Embryonic facial prominence (tissue), 1 donor: ENCODE data around the gene AP3S2.
"Not testable (repeated sequence)": the region's sequence is repeated elsewhere in the genome, so short reads cannot be mapped to it uniquely, and the experiment has no call there.

Experiments
- DNase-seq: peaks from one replicate; pipeline ENCODE4 v3.0.0-alpha.2; 2016; ENCODE audit errors: extremely low spot score

Gene AP3S2

DNA sequence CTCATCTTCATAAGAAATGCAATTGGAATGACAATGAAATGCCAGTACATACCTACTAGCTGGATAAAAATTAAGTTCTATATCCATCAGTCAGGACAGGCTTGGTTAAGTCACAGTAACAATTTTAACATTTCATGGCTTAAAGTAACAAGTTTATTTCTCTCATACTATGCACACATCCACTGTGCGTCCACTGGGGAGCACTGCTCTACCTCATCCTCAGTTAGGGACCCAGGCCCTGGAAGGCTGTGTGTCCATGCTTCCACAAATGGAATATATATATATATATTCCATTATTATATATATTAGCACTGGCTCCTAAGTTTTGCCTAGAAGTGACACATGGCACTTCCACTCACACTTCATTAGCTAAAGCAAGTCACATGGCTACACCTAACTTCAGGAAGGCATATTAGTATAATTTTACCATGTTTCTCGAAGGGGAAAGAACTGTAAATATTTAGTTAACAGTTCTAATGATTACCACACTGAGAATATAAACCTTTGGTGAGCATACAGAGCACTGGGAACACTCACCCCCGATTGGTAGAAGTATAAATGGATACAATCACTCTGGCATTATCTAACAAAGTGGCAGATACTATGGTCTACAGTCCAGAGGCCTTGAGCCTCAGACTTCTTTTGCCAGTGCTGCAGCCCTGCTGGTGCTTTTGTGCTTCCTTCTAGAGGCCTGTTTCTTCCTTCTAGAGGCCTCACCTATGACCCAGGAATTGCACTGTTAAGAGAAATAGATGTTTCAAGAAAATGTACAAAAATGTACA is 28.6 kb downstream of the AP3S2 start:
- no peak for DNase-seq

DNA sequence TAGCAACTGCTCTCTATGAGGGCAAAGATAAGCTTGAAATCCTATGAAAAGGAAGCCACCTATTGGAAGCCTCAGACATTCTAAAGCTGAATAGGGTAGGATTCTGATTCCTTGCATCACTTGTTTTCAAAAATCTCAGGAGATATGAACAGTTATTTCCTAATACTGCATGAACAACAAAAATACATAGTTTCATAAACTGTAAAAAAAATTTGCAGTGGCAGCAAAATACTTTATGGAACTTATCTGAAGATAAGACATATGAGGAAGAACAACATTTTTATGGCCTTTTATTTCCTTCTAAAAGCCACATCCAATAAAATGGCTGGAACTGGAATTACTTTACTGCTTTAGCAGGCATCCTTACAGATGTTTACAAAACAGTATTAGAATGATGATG is 29.9 kb downstream of the AP3S2 start:
- DNase-seq: no peak

DNA sequence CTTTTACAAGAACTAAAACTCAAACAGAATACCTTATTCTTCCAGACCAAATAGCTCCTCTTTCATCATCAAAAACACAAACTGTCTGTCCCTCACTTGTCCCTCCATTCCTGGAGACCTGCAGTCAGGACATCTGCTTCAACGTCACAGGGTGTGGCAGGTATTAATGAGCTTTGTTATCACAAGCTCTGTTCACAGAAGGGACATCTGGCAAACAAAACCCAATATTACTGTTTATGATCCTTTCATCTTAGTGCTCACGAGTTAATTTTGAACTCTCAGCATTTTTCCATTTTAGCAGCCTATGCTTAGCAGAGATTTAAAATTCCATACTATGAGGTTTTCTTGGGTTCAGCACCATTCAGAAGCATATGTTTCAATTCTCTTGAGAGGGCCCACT is 32.9 kb downstream of the AP3S2 start:
- DNase-seq: no peak

DNA sequence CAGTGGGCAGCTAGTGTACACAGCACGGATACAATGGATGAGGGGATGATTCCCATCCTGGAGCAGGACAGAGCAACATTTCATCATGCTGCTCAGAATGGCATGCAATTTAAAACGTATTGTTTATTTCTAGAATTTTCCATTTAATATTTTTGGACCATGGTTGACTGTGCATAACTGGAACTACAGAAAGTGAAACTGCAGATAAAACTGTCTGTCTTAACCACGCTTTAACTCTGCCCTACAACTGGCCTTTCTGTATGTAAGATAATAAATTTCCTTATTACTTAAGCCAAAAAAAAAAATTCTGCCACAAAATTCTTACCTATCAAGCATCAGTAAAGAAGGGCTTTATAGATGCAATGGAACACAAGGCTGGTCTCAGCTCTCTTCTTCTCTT is 33.4 kb downstream of the AP3S2 start:
- DNase-seq: no peak

DNA sequence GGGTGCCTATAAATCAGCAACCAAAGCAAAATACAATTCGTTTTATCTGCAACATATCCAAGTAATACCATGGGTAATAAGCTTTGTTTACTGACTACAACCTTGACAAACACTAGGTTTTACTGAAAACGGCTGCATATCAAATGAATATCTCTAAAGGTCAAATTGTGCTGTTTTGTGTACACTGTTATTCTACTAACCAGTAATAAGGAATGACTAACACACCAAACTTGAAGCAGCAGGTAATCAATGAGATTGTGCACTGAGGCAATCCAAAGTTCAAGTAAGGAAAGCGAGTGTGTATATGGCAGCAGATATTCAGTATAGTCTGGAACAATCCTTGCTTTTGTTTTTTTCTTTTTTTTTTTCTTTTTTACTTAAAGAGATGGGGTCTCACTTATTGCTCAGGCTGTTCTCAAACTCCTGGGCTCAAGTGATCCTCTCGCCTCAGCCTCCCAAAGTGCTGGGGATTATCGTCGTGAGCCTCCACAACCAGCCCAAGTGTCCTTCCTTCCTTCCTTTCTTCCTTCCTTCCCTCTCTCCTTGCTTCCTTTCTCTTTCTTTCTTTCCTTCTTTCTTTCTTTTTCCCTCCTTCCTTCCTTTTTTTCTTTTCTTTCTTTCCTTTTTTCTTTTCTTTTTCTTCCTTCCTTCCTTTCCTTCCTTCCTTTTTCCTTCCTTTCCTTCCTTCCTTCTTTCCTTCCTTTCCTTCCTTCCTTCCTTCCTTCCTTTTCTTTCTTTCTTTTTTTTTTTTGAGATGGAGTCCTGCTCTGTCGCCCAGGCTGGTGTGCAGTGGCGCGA is 34.9 kb downstream of the AP3S2 start:
- no peak for DNase-seq

DNA sequence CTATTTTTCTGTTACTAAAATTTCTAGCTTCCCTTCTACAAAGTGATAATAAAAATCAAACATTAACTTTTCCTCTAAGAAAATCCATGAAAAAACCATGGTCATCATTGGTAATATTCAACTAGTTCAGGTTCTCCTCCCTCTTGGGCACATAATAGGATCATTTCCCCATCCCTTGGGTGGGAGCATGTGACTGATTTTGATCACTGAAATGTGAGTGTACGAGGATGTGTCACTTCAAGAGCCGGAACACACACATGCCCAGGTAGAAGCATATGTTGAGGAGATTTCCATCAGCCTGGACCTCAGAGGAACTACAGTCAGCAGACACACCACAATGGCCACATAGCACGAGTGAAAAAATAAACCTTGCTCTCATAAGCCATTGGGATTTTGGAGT is 36.1 kb downstream of the AP3S2 start:
- DNase-seq: no peak

DNA sequence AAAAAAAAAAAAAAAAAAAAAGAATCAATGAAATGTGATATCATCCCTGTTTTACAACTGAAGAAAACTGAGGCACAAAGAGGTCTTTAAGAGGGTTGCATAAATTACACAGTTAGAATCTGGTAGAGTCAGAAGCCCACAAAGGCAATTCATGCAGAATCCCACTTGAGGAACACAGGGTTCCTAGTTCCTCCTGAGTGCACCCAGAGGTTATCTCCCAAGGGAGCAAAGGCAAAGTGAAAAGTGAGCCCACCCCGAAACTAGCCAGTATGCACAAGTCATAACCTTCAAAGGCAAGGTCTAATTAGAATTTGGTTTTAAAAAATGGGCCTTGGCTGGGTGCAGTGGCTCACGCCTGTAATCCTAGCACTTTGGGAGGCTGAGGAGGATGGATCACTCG is 37.8 kb downstream of the AP3S2 start:
- DNase-seq: no peak

DNA sequence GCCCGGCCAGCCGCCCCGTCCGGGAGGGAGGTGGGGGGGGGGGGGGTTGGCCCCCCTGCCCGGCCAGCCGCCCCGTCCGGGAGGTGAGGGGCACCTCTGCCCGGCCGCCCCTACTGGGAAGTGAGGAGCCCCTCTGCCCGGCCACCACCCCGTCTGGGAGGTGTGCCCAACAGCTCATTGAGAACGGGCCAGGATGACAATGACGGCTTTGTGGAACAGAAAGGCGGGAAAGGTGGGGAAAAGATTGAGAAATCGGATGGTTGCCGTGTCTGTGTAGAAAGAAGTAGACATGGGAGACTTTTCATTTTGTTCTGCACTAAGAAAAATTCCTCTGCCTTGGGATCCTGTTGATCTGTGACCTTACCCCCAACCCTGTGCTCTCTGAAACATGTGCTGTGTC is 38.9 kb downstream of the AP3S2 start:
- DNase-seq: not testable (repeated sequence)

DNA sequence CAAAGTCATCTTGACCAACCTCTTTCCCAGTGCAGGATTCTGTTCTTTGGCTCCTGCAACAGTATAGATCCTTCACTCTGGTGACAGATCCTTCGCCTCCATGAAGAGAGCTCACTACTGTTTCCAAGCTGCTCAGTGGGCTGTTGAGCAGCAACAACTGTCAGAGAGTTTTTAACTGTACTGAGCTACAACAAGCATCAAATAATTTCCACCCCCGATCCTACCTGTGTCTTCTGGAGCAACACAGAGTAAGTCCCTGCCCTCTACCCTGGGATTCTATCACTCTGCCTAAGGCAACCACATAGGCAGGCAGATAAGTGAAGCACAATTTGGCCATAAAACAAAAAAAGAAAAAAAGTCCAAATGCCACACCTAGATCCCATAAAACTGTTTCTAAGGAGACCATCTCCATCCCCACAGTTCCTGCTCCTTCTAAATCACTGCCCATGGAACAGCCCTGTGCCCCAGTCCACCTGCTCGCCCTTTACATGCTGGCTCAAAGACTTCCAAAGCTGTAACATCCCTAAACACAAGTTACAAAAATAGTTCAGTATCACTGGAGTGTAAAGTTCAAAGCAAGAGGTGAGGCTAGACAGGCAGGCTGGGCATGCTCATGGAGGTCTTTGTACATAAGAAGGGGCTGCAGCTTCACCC is 41.3 kb downstream of the AP3S2 start:
- DNase-seq: no peak

DNA sequence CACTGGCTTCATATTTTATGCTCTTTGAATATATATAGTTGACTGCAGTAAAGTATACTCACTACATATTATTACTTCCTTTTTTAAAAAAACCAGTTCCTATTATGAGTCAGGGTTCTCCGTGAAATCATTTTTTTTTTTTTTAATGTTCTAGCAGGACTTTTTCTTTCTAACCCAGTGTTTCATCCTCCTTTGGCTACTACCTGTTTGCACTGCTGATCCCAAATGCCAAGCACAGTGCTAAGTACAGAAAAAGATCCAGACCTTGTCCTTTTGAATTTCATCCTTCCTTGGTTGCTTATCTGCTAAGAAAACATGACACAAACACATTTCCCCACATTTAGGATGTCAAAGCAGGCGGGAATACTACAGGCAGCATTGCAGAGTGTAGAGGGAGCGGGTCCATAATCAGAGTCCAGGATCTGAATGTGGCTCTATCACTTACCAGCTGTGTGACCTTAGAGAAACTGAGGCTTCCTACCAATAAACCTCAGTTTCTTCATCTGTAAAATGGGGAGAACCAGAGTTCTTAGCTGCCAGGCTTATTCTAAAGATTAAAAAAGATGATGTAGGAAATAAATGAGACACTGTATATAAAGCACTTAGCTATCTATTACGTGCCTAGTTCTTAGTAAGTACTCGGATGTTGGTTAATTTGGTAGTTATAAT is 42.0 kb downstream of the AP3S2 start:
- DNase-seq: no peak

DNA sequence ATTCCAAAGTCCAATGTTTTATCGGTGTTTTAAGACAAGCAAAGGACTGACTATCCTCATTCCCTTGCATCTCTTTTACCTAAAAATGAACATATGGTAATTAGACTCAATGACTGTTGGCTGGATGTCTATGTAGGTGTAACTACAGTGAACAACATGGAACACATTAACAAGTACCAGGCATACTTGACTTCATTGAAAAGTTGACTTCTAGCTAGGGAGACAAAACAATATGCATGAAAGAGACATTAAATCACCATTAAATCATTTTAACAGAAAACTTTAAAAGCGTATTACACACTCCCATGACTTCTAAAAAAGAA is 44.9 kb downstream of the AP3S2 start:
- no peak for DNase-seq

DNA sequence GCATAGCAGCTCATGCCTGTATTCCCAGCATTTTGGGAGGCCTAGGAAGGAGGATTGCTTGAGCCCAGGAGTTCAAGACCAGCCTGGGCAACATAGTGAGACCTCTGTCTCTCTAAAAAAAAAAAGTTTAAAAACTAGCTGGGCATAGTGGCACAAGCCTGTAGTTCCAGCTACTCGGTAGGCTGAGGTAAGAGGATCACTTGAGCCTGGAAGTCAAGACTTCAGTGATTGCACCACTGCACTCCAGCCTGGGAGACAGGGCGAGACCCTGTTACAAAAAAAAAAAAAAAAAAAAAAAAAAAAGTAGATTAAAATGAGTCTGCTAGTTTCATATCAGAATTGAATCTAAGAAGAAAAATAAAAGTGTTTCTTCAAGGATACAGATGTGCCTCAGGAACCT is 46.7 kb downstream of the AP3S2 start:
- DNase-seq: no peak

DNA sequence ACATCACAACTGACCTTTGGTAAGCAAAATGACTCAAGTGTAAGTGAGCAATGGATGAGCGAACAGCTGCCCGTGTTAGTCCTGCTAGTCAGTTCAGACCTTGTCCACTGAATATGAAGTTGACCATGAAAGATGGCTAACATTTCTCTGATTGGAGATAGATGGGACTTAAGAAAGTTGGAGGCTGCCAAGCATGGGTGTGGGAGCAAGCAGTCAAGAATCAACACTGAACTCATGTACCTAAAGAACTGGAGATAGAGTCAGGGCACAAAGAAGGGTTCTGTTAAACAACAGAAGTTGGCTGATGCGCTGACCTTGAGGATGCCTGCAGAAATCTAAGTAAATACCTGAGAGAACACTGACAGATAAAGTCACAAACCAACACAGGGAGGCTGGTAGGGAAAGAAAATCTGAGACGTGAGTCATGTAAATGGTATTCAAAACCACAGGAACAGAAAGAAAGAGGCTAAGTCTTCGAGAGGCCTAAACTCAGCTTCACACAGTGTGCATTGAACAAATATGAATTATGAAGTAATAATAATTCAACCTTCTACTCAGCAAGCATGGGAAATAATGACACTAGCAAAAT is 48.4 kb downstream of the AP3S2 start:
- DNase-seq: no peak

DNA sequence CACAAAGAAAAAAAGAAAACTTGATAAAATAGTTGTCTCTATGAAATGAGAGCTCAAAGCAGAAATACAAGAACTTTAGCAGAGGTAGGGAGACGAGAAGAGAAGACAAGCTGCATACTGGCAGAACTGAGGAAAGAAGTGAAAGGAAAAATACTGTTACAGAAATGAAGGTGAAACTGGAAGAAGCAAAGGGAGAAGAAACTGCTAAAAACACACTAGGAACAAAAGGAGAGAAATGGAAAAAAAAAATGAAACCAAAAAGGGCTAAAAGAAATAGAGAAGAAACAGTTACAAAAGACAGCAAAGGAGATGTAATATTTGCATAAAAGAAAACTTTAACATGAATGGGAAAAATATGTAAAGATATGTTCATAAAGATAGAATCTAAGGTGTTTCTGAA is 51.8 kb downstream of the AP3S2 start:
- no peak for DNase-seq

DNA sequence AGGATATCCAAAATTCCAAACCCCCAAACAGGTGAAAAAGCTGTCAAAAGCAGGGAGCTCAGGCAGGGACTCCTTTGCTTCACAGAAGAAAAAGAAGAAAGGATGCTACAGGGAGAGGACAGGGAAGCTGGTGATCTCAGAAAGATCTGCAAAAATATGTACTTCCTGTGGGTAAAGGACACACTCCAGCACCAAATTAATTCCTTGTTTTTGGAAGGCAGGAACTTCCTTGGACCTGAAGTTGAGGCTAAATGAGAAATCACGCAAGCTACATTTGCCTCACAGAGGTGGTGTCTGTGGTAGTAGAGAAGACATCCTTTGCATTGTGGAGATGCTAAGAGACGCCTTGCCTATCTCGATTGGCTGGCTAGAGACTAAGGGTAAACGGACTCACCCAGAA is 52.5 kb downstream of the AP3S2 start:
- no peak for DNase-seq

DNA sequence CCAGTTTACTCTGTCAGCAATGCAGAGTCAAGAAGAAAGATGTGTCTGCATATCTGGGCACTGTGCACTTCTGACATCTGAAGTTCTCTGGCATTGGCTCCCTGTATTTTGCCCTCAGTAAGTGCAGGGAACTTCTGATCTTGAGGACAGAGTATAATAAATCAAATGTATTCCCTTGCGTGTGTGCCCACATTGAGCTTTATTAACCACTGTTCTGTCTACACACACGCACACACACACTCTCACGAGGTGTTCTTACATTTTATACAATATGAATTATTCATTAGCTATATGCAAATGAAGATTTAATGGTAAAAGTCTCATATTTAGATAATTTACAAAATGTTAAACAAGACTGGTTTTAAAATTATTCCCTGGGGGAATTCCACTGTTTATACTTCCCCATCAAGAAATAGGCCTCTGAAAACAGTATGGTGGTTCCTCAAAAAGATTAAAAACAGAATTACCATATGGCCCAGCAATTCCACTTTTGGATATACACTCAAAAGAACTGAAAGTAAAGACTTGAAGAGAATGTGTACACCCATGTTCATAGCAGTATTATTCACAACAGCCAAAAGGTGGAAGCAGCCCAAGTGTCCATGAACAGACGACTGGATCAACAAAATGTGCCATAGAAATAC is 54.5 kb downstream of the AP3S2 start:
- DNase-seq: no peak

DNA sequence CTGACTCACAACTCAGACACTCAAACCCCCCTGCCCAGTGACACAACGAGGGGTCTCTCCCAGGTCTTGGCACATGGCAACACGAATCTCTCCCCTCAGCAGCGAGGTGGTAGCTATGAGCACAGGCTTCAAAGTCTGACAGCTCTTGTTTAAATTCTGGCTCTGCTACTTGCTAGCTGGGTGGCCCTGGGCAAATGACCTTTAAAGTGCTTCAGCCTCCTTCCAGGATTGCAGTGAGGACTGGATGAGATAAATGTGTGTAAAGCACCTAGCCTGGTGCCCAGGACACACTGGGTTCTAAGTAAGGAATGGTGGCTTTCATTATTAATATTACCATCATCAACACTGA is 56.0 kb downstream of the AP3S2 start:
- DNase-seq: no peak

DNA sequence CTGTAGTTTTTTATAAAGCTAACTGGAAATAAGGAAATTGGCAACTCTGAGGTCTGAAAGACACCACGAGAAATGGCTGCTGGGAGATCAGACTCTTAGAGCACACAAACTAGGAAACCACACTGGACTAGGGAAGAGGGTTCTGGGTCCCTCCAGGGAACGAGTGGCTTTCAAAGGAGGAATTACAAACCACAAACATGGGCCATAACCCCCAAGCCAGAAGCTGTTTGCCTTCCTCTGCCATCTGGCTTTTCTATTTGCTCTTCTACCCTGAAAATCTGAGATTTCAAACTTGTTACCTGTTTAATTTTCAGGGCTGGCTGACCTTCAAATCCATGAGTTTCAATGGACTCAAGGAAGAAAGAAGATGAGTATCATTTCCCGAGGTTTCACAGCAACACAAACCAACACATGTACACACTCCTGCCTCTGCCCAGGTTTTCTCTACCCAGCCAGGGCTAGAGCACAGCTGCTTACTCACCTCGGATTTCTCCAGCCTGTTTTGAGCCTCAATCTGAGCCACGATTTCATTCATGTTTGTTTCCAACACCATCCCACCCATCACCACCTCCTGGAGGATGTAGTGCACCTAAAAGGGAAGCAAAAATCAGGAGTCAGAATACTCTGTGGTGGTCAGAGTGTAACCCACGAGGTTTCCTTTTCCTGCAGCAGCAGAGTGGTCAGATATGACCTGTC is 56.5 kb downstream of the AP3S2 start:
- DNase-seq: no peak

DNA sequence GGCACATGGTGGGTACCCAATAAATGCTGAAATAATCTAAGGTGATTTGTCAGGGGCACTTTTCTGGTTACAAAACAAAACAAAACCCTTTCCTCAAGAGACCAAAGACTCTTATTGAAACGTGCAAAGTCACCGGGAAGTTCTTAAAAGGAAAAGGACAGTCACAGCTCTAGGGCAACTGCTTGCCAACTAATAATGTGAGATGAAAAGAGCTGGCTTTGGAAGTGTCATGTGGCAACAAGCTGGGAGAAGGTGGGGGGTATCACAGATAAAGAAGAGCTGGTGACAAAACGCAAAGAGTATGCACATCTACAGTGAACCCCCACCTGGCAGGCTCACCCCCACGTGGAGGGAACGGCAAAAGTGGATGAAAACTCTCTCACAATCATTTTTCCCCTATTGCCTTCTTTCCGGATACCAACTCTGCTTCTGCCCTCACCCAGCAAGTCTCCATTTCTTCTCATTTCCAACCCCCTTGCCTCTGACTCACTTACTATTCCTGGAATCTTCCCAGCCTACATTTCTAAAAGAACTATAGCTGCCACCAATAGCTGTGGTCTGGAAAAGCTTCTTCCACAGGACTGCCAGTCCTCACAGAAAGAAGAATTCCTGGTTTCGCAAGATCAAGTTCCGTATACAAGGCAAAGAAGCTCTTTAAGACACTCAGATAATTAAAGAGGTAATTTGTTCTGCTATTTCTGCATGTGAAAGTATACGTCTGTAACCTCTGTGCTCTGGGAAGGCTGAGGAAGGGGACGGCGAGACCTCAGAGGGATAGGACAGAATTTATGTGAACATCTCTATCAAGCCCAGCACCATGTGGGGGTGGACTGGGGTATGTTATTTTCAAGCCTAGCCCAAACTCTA is 57.3 kb downstream of the AP3S2 start:
- DNase-seq: no peak

DNA sequence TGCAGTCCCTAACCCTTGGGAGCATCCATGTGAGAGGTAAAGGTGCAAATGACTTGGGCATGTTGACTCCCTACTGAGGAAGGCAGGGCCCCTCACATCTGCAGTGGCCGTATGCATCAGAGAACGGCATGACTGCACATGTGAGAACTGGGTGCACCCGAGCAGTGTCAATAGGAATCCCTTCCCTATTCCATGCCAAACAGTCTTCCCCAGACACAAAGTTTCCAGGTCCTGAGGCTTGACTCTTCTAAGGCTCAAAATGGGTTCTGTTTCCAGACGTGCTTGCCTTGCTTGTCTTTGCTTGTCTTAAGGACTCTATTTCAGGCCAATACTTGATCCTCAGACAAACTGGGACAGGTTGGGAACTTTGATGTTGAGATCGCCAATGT is 58.6 kb downstream of the AP3S2 start:
- DNase-seq: no peak
